HG02943 (cell line): ENCODE results near the gene P3H3.
A peak's percentile ranks its signal among the peaks of the same experiment; 100 is the strongest.
"Not testable (repeated sequence)": the region's sequence is repeated elsewhere in the genome, so short reads cannot be mapped to it uniquely, and the experiment has no call there.

Experiments used
- ATAC-seq: cut with Tn5 transposase; IDR thresholded peaks from one replicate; pipeline ENCODE4 v1.9.1; 2021; ENCODE audit warnings: mild to moderate bottlenecking, low read depth, moderate library complexity; ENCODE audit not compliant: unreplicated experiment

Gene P3H3

DNA sequence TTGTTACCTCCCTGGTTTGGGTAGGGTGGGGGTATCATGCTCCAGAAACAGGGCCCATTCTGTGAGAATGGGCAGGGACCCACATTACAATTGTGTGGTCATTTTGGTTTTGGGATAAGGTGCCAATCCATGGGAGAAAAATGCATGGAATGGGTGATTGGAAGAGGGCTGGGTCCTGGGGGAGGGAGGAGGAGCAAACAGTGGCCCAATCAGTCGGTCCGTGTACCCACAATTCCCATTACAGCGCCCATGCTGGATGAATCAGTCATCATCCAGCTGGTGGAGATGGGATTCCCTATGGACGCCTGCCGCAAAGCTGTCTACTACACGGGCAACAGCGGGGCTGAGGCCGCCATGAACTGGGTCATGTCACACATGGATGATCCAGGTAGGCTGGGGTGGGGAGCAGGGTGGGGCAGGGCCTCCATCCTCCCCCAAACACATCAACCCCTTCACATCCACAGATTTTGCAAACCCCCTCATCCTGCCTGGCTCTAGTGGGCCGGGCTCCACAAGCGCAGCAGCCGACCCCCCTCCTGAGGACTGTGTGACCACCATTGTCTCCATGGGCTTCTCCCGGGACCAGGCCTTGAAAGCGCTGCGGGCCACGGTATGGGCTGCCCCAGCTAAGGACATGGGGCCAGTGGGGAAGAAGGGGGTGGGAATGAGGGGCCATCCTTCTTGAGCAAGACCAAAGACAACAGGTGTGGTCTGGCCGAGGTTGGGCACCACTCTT lies 35.5 kb downstream of the P3H3 start:
- ATAC-seq = no peak

DNA sequence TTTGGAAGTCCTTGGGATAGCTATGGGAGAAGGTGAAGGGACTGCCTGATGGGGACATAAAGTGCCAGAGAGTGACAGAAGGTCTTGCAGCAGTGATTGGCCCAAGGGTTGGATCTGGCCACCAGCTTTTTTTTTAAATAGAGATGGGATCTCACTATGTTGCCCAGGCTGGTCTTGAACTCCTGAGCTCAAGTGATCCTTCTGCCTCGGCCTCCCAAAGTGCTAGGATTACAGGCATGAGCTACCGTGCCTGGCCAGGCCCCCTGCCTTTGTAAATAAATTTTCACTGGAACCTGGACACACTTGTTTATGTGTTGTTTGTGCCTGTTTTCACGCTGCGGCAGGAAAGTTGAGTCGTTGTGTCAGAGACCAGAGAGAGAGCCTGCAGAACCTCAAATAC lies 37.1 kb downstream of the P3H3 start:
- ATAC-seq = not testable (repeated sequence)

DNA sequence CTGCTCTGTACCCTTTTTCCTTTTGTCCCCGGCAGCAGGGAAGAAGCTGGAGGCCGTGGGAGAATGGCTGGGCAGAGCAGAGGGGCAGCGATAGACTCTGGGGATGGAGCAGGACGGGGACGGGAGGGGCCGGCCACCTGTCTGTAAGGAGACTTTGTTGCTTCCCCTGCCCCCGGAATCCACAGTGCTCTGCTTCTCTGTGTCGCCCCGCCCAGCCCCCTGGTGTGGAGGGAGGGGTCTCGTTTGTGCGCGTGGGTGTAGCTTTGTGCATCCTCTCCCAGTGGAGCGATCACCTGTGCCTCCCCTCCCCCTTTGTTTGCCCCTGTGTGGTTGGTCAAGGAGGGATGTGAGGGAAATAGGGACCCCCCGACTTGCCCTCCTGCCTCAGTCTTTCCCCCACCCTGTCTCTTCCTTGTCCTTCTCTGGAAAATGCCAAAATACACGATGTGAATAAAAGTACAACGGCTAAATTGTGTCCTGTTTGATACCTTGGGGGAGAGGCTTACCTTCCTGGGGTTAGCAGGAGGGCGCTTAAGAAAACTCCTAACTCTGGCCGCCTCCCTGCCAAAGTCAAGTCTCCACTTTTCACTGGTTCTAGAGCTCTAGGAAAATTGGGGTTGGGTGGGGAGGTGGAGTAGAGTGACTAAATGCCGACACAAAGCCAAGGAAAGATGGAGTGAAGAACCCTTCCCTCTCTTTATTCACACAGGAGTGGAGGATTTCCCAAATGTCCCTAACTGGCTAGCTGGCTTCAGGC lies 38.1 kb downstream of the P3H3 start:
- no peak for ATAC-seq

DNA sequence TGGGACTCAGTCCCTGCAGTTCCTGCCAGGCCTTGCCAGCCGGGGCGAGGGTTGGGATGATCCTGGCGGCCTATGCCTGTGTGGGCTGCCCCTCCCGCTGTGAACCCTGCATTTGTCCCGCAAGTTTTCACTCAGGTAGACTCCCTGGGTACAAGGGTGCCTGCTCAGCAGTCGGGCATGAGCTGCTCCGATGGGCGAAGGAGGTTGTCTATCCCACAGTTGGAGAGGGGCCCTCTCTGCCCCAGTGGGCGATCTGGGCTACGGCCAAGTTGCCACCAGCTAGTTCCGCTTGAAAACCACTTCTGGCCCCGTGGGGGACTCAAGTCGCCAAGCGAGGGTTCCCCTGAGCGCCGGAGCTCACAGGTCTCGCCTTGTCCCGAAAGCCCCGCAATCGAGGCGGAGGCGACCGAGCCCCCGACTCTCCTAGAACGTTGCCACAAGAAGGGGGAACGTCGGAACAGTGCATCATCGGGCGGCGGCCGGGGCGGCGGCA lies 38.8 kb downstream of the P3H3 start:
- peak; percentile 20 for ATAC-seq

DNA sequence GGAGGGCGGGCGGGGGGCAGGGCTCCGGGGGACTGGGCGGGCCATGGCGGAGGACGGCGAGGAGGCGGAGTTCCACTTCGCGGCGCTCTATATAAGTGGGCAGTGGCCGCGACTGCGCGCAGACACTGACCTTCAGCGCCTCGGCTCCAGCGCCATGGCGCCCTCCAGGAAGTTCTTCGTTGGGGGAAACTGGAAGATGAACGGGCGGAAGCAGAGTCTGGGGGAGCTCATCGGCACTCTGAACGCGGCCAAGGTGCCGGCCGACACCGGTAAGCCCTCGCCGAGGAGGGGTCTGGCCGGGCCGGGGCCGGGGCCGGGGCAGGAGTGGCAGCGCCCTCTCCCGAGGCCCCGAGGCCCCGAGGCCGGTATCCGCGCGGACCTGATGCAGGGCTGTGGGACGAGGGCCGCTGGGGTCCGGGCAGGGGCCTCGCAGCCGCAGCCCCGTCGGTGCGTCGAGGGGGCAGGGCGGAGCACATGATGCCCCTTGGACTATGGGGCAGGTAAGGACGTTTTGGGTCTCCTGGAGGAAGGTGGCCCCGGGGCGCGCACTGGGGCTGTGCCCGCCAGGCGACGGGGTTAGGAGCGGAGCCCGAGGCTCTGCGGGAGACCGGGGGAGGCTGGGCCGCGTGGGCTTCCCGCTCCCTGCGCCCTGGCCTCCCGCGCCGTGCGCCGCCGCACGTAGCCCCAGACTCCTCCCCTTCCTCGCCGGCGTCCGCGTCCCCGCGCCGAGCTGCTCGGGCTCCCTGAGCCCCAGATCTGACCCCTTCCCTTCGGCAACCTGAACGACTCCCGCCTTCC lies 39.4 kb downstream of the P3H3 start, which contains the start of gene TPI1:
Gene TPI1 (plus strand): TSS at position 119 of the 798 bp plus-strand sequence. CDS start 36 bp downstream, at position 155.
- peak; percentile 50 for ATAC-seq

DNA sequence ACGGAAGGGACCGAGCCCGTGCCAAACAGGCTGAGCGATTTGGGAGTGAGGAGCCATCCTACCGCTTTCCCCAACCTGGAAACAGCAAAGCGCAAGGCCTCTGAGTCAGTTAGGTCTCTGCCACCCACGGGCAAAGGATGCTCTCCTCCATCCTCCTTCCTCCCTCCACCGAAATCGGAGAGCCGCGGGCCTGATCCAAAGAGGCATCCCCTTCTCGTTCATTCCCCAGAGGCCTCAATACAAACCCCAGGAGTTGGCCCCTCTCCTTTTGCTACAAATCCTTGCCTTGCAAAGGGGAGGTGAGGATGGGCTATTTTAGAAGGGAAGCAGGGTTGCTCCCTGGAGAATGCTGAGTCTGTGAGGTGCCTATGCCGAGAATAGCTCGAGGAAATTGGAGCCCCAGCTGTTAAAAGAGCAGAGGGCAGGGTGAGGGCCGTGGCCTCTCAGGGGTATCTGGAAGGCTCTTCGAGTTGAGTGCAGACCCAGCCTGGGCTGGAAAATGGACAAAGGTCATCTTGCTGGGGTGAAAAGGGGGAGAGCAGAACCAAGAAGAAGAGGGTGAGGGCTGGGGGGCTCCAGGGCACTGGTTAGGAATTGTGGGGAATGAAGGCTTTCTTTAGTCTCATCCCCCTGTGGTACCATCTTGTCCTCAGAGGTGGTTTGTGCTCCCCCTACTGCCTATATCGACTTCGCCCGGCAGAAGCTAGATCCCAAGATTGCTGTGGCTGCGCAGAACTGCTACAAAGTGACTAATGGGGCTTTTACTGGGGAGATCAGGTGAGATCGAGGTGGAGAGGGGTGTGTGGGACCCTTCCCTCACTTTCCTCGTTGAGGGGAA lies 40.2 kb downstream of the P3H3 start:
- ATAC-seq = no peak

DNA sequence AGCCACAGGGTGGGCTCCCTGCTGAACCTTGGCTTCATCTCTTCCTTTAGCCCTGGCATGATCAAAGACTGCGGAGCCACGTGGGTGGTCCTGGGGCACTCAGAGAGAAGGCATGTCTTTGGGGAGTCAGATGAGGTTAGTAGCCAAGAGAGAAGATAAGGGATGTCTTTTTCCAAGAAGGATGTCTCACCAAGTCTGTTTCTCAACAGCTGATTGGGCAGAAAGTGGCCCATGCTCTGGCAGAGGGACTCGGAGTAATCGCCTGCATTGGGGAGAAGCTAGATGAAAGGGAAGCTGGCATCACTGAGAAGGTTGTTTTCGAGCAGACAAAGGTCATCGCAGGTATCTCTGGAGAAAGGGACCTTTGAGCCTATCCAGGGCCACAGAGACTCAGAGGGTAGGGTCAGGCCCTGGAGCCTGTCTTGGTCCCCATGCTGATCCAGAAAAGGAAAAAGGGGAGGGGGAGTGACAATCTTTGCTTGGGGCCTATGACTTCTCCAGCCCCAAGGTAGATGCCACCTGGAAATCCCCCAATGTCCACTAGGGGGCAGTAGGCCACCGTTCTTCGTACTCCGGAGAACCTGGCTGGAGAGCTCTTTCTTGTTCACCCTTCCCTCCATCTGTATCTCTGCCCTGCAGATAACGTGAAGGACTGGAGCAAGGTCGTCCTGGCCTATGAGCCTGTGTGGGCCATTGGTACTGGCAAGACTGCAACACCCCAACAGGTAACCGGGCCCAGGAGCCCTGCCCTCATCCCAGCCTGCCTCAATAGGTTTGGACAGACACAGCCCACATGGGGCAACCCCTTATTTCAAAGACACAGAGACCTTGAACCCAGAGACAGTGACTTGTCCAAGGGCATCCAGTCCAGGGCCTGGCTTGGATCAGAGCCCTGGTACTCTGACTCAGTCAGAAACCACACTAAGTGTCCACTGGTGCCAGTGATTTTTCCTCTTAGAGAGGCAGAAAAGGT lies 41.1 kb downstream of the P3H3 start:
- ATAC-seq = no peak

DNA sequence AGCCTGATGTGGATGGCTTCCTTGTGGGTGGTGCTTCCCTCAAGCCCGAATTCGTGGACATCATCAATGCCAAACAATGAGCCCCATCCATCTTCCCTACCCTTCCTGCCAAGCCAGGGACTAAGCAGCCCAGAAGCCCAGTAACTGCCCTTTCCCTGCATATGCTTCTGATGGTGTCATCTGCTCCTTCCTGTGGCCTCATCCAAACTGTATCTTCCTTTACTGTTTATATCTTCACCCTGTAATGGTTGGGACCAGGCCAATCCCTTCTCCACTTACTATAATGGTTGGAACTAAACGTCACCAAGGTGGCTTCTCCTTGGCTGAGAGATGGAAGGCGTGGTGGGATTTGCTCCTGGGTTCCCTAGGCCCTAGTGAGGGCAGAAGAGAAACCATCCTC lies 42.1 kb downstream of the P3H3 start:
- not testable (repeated sequence) for ATAC-seq

DNA sequence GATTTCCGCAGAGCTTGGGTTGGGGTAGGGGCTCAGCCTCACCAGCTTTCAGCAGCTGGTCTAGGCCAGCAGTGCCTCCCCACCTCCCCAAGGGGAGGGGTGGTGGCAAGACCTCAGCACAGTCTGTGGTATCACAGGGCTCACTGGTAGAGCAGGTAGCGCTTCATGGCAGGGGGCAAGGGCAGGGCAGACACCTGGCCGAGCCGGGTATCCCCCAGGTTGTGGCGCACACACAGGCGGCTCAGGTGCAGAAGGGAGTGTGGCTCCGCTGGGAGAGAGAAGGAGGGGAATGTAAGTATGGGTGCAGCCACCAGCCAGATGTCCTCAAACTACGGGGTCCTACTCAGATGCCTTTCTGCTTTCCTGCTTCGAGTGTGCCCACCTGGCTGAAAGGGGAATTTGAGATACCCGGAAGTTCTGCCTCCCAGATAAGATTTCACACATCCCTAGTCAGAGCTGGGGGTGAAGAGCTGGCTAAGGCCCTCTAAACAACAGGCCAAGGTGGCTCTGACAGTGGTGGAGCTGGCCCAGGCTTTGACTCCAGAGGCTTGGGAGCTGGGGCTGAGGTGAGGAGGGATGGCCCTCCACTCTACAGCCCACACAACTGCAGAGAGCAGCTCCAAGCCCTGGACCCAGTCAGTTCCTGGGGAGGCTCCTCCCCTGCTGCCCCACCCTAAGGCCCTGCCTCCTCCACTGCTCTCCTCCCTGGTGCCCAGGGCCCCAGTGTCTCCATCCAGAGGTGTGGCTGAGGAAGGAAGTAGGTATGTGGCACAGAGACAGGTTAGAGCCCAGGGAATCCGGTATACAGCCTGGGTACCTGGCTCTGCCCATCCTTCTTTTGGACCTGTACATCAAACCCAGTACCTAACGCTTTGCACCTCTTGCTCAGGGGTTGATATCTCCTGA lies 43.1 kb downstream of the P3H3 start:
- no peak for ATAC-seq

DNA sequence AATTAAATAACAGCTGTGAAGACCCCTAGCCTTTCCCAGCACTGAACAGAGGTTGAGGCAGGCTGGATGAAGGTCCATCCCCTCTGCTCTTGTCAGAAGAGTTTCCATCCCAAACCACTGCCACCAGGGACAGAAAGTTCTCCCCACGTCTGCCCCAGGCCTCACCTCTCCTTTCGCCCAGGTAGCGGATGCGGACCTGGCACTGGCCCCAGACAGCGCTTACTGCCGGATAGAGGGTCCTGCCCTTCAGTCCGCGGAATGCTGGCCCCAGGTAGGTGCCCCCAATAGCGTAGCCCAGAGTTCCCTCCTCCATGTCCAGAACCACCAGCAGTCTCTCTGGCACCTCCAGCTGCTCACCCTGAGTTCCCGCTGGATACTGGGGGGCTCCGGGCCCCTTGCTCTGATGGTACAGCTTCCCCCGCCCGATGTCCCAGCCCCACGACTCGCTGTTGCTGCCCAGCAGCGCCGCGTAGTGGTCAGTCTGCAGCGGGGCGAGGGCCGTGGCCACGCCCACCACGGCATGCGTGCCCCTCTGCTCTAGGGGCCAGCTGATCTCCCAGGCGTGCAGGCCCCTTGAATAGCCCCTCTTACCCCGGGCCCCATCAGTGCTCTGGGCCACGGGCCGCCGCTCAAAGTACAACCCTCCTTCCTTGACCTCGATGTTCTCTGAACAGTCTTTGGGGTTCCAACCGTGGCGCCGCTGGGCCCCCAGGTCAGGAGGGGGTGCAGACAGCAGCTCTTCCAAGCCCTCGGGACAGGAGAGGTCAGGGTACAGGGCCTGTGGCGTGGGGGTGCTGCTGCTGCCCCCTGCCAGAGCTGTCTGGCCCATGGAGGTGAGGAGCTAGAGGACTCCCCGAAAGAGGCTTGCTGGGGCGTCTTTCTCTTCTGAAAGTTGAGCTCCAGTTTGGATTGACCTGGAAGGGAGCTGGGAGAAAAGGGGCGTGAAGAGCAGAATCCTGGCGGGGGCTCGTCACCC lies 44.2 kb downstream of the P3H3 start:
- peak; percentile 31 for ATAC-seq

DNA sequence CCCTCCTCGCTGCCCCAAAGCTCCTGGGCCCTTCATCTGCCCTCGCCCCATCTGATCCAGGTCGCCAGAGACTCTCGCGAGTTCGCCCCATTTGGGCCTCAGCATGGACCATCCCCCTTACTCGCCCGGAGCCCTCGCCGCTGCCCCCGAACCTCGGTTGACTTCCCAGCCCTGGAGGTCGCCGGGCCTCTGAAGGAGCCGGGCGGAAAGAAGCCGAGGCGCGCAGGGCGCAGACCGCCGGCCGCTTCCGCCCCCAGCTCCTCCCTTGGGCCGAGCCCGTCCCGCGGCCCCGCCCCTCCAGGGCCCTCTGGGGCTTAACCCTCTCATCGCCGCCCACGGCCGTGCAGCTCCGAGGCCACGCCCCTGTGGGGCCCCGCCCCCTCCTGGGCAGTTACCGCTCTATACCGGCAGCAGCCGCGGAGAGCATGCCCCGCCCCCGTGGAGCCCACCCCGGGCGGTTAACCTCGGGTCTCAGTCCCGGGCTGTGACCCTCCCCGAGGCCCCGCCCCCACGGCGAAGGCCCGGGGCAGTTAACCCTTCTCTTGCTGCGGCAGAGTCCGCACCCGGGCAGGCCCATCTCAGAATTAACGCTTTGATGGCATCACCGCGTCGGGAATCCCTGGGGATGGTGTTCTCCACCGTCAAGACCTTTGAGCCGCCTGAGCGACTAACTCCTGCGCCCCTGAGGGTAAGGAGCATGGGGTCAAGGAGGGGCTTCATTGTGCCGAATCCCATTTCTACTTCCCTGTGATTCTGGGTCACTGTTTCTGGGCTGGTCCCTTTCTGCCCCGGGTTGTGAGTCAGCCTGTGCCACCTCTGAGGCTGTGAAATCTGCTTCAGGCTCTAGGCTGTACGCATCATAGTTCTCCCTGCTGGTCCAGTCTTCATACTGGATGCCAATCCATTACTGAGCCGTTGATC lies 45.1 kb downstream of the P3H3 start, which contains the start of gene SPSB2:
Gene SPSB2 (minus strand): TSS at position 210 of the 921 bp plus-strand sequence. CDS start 402 bp downstream, outside the sequence.
- peak; percentile 72 for ATAC-seq

DNA sequence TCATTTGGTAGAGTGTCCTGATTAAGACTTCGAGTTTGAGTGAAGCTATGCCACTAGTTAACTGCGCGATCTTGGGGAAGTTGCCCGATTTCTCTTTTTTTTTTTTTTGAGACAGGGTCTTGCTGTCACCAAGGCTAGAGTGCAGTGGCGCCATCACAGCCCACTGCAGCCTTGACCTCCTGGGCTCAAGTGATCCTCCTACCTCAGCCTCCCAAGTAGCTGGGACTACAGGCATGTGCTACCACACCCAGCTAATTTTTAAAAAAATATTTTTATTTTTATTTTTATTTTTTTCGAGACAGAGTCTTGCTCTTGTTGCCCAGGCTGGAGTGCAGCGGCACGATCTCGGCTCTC lies 45.8 kb downstream of the P3H3 start:
- ATAC-seq = not testable (repeated sequence)

DNA sequence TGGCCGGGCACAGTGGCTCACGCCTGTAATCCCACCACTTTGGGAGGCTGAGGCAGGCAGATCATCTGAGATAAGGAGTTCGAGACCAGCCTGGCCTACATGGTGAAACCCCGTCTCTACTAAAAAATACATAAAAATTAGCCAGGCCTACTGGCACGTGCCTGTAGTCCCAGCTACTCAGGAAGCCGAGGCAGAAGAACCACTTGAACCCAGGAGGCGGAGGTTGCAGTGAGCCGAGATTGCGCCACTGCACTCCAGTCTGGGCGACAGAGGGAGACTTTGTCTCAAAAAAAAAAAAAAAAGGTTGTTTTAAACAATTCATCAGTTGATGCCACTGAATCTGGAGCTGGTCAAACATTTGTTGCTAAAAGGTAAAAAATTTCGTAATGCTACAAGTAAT lies 51.6 kb downstream of the P3H3 start:
- not testable (repeated sequence) for ATAC-seq

DNA sequence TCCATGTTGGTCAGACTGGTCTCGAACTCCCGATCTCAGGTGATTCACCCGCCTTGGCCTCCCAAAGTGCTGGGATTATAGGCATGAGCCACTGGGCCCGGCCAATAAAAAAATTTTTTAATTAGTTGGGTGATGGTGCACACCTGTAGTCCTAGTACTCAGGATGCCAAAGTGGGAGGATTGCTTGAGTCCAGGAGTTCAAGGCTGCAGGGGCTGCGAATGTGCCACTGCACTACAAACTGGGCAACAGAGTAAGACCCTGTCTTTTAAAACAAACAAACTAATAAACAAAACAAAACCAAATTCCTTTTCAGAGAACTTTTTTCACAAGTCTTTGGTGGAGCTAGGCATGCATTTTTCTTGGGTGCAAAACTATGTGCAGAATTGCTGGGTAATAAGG lies 55.0 kb downstream of the P3H3 start:
- ATAC-seq = no peak

DNA sequence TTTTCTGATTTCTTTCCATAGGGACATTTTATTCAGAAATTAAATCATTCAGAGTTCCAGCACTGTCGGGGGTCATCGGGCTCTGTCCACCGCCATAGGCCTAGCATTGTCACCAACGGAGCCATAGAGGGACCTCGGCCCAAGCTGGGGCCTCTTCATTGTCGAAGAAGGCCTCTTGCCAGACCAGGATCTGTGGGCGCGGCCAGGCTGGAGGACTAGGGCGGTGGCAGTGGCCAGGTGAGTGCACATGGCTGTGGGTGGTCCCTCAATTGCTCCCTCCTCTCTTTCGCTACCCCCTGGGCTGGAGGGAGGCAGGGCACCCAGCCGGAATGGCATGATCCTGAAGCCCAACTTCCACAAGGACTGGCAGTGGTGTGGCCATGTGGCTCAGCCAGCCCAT lies 55.5 kb downstream of the P3H3 start:
- ATAC-seq = no peak

DNA sequence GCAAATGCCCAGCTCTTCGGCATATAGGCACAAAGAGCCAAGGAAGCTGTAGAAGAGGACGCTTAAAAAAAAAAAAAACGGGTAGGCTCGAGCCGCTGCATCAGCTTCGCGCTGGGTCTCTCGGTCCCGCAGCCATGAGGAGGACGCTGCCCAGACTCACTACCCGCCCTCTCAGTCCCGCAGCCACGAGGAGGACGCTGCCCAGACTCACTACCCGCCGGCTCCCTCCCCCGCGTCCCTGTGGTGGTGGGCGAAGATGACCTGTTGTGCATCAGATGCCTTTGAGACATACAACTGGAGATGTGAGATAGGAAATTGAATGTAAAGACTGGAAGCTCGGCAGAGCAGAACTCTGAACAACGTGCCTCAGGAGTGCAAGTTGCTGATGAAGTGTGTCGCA lies 56.3 kb downstream of the P3H3 start:
- ATAC-seq = no peak
